ENCODE data around the gene ADCY5. TPM values are rescaled to one million over a fixed set of nuclear protein-coding genes. Genes with fewer than 3 reads are reported as not detected.

The ADCY5 gene
- total RNA-seq, 1 experiment from 2014 or later, result 0.82 TPM

DNA sequence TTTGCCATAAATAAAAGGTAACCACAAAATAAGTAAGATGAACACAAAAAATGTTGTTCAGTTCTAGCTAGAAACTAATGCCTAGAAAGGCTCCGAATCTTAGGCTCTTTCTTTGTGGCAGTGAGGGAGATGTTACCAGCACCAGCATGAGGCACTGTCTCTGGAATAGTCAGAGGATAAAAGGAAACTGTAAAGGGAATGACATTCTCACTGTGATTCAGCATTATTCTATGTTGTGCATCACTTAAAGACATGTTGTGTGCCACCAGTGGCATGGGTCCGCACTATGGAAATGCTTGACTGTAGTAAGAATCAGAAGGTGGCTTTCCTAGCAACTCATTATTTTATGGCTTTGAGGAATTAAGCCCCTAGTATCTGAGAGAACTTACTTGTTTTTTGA lies 176.3 kb downstream of the ADCY5 start:
- Histone ChIP-seq H3K4me1 (replicated peaks) (peaks cover 39% of the 10 kb centered on the region), H3K4me3 (no peak overlapping the region), H3K9me3 (replicated peaks) (no peaks in the 10 kb centered on the region), H3K36me3 (no peaks in the 10 kb centered on the region), H3K27me3 (replicated peaks) (no peaks in the 10 kb centered on the region), H3K27ac (peak overlapping the region; percentile 86)
- peak in 1 of 2 experiments; percentile 46 for DNase-seq (ENCODE audit: low read depth in 1 of 2, low spot score in 2 of 2)

DNA sequence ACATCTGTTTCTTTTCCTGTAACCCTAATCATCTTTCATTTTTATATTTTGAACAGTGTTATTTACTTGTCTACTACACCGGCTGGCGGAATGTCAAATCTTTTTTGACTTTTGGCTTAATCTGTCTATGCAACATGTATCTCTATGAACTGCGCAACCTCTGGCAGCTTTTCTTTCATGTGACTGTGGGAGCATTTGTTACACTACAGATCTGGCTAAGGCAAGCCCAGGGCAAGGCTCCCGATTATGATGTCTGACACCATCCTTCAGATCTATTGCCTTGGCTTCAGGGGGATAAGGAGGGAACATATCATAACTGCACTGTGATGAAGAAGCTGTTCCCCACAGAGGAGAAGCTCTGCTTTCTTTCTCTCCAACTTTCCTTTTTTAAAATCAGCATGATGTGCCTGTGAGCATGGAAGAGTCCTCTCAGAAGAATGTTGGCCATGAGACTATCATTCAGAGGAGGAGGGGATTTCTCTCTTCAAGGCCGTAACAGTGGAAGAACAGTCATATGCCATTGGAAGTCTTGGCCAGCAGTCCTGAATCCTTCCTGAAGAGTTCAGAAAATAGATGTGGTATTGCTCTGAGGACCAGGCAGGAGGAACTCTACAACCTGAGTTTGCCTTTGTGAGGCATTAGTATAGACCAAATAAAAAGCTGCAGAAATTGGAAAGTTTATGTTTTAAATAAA lies 177.3 kb downstream of the ADCY5 start:
- H3K4me3 ChIP-seq, result no peak overlapping the region
- H3K27me3 ChIP-seq (replicated peaks), result no peaks in the 10 kb centered on the region
- DNase-seq (ENCODE audit: low read depth in 1 of 2, low spot score in 2 of 2), result no peak
- peak overlapping the region; percentile 86 for H3K27ac ChIP-seq
- no peaks in the 10 kb centered on the region for H3K9me3 ChIP-seq (replicated peaks)
- H3K36me3 ChIP-seq, result no peaks in the 10 kb centered on the region
- H3K4me1 ChIP-seq (replicated peaks), result peaks cover 39% of the 10 kb centered on the region

DNA sequence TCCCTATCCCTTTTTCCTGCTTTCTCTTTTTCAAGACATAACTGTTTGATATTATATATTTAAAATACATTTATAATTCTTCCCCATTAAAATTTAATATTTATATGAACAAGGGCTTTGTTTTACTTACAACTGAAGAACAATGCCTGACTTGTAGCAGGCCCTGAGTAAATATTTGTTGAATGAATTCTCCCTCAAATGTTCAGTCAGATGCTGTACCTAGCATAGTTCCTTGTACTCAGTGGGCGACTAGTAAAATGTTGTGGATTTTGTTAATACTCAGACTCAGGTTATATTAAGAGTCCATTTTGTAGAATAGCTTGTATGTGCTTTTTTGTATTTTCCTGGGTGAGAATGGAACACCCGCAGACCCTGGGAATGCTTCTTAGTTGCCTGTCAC lies 178.1 kb downstream of the ADCY5 start:
- DNase-seq (ENCODE audit: low read depth in 1 of 2, low spot score in 2 of 2), result peak in 1 of 2 experiments; percentile 16
- Histone ChIP-seq H3K4me1 (replicated peaks) (peaks cover 39% of the 10 kb centered on the region), H3K9me3 (replicated peaks) (no peaks in the 10 kb centered on the region), H3K27ac (no peak overlapping the region), H3K36me3 (no peaks in the 10 kb centered on the region), H3K4me3 (no peak overlapping the region), H3K27me3 (replicated peaks) (no peaks in the 10 kb centered on the region)

DNA sequence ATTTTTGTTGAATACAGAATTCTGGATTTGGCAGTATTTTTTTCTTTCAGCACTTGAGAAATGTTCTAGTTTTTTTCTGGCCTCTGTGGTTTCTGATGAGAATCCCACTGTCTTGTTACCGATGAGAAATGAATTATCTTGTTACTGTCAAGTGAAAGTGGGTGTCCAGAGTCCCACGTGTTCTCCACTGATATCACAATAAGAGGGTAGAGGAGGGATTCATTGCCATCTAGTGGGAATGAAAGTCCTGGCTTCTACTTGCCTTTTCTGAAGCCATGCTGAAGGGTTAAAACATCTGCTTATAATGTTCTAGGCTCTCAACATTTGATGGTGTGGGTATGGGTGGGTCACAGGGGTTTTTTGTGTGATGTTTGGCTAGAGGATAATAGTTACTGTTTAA lies 181.1 kb downstream of the ADCY5 start:
- peaks cover 27% of the 10 kb centered on the region for H3K4me1 ChIP-seq (replicated peaks)
- no peak overlapping the region for H3K4me3 ChIP-seq
- no peaks in the 10 kb centered on the region for H3K9me3 ChIP-seq (replicated peaks)
- H3K27ac ChIP-seq, result no peak overlapping the region
- no peak for DNase-seq (ENCODE audit: low read depth in 1 of 2, low spot score in 2 of 2)
- H3K36me3 ChIP-seq, result no peaks in the 10 kb centered on the region
- no peaks in the 10 kb centered on the region for H3K27me3 ChIP-seq (replicated peaks)

DNA sequence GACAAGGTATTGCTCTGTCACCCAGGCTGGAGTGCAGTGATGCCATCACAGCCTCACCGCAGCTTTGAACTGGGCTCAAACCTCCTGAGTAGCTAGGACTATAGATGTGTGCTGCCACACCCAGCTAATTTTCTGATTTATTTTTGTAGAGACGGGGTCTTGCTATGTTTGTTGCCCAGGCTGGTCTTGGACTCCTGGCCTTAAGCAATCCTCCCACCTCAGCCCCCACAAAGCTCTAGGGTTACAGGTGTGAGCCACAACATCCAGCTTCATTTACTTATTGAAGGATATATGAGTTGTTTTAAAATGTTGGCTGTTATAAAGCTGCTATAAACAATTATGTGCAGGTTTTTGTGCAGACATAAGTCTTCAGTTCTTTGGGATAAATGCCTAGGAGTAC lies 184.9 kb downstream of the ADCY5 start:
- no peak overlapping the region for H3K4me3 ChIP-seq
- no peaks in the 10 kb centered on the region for H3K27me3 ChIP-seq (replicated peaks)
- peaks cover 3% of the 10 kb centered on the region; the same call in 1 of the 2 replicates for H3K36me3 ChIP-seq
- H3K4me1 ChIP-seq (replicated peaks), result no peaks in the 10 kb centered on the region
- H3K27ac ChIP-seq, result no peak overlapping the region
- H3K9me3 ChIP-seq (replicated peaks), result no peaks in the 10 kb centered on the region
- no peak for DNase-seq (ENCODE audit: low read depth in 1 of 2, low spot score in 2 of 2)

DNA sequence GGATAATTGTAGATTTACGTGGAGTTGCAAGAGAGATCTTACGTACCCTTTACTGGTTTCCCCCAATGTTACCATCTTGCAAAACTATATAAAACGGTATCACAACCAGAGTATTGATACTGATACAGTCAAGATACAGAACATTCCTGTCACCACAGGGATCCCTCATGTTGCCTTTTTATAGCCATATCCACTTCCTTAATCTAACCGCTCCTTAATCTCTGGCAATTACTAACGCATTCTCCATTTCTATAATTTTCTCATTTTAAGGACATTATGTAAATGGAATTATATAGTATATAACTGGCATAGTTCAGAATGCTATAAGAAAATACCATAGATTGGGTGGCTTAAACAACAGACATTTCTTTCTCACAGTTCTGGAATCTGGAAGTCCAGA lies 186.0 kb downstream of the ADCY5 start:
- H3K9me3 ChIP-seq (replicated peaks), result no peaks in the 10 kb centered on the region
- DNase-seq (ENCODE audit: low read depth in 1 of 2, low spot score in 2 of 2), result no peak
- H3K36me3 ChIP-seq, result peaks cover 3% of the 10 kb centered on the region; the same call in 1 of the 2 replicates
- no peaks in the 10 kb centered on the region for H3K27me3 ChIP-seq (replicated peaks)
- no peak overlapping the region for H3K27ac ChIP-seq
- no peaks in the 10 kb centered on the region for H3K4me1 ChIP-seq (replicated peaks)
- H3K4me3 ChIP-seq, result no peak overlapping the region

DNA sequence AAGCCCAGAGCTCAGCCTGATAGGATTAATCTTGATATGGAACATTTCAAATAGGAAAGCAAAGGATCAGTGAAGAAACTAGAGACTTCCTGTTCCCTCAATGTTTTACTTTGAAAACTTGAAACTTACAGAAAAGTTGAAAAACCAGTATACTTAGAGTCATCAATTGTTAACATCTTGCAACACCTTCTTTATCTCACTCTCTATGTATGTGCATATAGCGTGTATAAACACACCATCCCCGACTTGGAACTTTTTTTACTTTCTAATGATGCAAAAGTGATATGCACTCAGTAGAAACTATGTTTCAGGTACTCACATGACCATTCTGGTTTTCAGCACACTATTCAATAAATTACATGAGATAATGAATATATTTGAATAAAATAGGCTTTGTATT lies 186.7 kb downstream of the ADCY5 start:
- no peak for DNase-seq (ENCODE audit: low read depth in 1 of 2, low spot score in 2 of 2)
- Histone ChIP-seq H3K36me3 (peaks cover 3% of the 10 kb centered on the region; the same call in 1 of the 2 replicates), H3K9me3 (replicated peaks) (no peaks in the 10 kb centered on the region), H3K4me1 (replicated peaks) (no peaks in the 10 kb centered on the region), H3K27me3 (replicated peaks) (no peaks in the 10 kb centered on the region), H3K4me3 (no peak overlapping the region), H3K27ac (no peak overlapping the region)

DNA sequence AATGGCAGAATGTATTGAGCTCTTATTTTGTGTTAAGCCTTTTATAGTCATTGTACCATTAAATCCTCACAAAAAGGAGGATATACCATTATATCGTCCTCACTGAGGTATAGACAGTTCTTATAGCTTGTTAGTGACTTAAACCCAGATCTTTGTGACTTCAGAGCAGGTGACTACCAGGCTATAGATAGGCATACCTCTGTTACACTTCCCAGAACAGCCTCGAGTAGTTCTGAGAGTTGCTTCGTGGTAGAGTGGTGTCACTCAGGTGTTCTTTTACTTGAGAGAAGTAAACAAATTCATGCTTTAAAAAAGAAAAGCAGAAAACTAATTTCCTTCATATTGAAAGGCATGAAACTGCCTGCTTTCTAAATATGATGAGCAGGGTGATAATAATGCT lies 187.2 kb downstream of the ADCY5 start:
- Histone ChIP-seq H3K36me3 (peaks cover 3% of the 10 kb centered on the region; the same call in 1 of the 2 replicates), H3K9me3 (replicated peaks) (no peaks in the 10 kb centered on the region), H3K4me1 (replicated peaks) (no peaks in the 10 kb centered on the region), H3K4me3 (no peak overlapping the region), H3K27ac (no peak overlapping the region), H3K27me3 (replicated peaks) (no peaks in the 10 kb centered on the region)
- no peak for DNase-seq (ENCODE audit: low read depth in 1 of 2, low spot score in 2 of 2)

DNA sequence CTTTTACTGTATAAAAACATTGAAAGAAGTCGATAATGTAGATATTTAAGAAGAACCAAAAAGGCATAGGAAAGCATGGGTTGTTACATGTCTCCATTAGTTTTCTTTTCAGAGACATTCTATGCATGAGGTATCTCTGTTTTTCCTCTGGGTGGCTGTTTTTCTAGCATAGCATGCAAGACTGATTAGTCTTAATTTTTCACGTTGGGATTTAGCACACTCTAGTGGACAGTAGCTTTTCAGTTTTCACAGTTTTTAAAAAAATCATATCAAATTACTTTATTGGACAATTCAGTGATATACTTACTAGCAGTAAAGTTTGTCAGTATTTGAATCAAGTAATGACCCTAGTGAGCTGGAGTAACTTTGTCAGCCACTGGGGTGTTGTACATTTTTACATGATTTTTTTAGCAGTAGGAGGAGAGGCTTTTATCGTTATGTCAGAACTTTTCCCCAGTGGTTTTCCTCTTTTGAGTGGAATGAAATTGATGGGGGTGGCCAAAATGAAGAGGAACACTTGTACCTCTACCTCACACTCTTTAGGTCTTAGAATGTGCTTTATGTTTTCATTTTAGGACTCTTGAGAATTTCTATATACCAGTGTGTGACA lies 190.0 kb downstream of the ADCY5 start:
- DNase-seq (ENCODE audit: low read depth in 1 of 2, low spot score in 2 of 2), result peak in 1 of 2 experiments; percentile 28
- H3K27ac ChIP-seq, result no peak overlapping the region
- H3K9me3 ChIP-seq (replicated peaks), result no peaks in the 10 kb centered on the region
- H3K4me3 ChIP-seq, result no peak overlapping the region
- peaks cover 3% of the 10 kb centered on the region; the same call in 1 of the 2 replicates for H3K36me3 ChIP-seq
- H3K27me3 ChIP-seq (replicated peaks), result no peaks in the 10 kb centered on the region
- H3K4me1 ChIP-seq (replicated peaks), result no peaks in the 10 kb centered on the region

DNA sequence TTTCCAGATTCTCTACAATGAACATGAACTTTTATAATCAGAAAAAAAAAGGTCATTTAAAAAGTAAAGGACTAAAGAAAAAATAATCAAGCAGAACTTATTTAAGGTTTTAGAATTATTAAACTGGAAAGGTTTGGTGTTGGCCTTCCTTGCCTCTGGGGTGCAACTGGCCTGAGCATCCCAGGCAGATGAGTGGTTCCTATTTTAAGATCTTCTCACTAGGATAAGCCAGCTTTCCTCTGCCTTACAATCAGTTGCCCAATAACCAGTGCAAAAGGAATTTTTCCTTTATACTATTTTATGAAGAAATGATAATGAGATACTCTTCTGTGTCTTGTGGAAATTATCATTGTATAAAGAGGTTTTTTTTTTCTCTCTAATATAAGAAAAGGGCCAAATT lies 190.5 kb downstream of the ADCY5 start:
- Histone ChIP-seq H3K9me3 (replicated peaks) (no peaks in the 10 kb centered on the region), H3K4me1 (replicated peaks) (no peaks in the 10 kb centered on the region), H3K4me3 (no peak overlapping the region), H3K36me3 (peaks cover 3% of the 10 kb centered on the region; the same call in 1 of the 2 replicates), H3K27ac (no peak overlapping the region), H3K27me3 (replicated peaks) (no peaks in the 10 kb centered on the region)
- no peak for DNase-seq (ENCODE audit: low read depth in 1 of 2, low spot score in 2 of 2)

DNA sequence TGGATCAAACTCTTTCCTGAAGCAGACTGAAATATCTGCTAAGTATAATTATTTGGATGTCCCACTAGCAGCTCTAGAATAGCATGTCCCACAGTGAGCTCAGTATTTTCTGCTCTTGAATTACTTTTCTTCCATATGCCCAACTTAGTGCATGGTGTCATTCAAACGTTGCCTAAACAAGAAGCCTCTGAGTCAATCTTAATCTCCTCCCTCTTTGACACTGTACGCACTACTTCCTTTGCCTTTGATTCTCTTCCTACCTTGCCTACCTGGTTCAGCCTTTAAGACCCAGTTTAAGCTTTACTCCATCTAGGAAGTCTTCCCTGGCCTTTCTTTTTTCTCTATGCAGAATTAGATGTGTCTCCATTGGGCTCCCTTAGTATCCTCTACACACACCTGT lies 192.6 kb downstream of the ADCY5 start:
- Histone ChIP-seq H3K27me3 (replicated peaks) (no peaks in the 10 kb centered on the region), H3K36me3 (peaks cover 3% of the 10 kb centered on the region; the same call in 1 of the 2 replicates), H3K27ac (no peak overlapping the region), H3K4me3 (no peak overlapping the region), H3K4me1 (replicated peaks) (no peaks in the 10 kb centered on the region), H3K9me3 (replicated peaks) (no peaks in the 10 kb centered on the region)
- DNase-seq (ENCODE audit: low read depth in 1 of 2, low spot score in 2 of 2), result no peak

DNA sequence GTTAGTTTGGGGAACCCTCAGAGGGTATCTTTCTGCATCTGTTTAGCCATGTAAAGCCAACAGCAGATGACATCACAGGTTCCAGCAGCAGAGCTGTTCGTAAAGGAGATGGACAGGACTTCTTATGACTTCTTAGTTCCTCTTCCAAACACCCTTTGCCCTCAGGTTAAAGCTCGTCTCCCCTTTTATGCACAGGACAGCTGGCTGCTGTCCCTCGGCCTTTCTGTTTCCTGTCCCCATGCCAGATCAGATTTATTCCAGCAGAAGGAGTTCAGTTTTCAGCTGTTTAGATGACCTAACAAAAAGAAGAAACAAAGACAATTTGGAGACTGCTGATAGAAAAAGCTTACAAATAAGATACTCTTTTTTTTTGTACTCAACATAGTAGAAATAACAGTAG lies 202.0 kb downstream of the ADCY5 start:
- Histone ChIP-seq H3K4me3 (no peak overlapping the region), H3K27ac (no peak overlapping the region), H3K36me3 (peaks cover 7% of the 10 kb centered on the region), H3K9me3 (replicated peaks) (no peaks in the 10 kb centered on the region), H3K4me1 (replicated peaks) (no peaks in the 10 kb centered on the region), H3K27me3 (replicated peaks) (no peaks in the 10 kb centered on the region)
- no peak for DNase-seq (ENCODE audit: low read depth in 1 of 2, low spot score in 2 of 2)

DNA sequence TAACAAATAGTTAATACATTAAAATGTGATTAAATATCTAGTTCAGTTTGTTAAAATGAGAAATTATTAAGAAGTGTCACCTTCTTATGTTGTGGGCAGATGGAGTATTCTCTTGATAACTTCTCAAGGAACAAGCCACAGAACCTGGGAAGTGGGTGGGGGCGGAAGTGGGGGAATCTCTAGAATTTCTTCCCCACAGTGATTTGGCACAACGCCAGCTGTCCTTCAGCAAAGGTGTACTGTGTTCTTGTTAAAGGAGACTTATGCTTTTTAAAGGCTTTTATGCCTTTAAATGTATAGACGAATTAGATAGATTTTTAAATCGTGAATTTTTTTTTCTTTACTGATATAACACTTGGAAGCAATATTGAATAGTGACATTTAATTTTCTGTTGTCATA lies 204.8 kb downstream of the ADCY5 start:
- H3K27ac ChIP-seq, result no peak overlapping the region
- peaks cover 14% of the 10 kb centered on the region for H3K36me3 ChIP-seq
- no peaks in the 10 kb centered on the region for H3K27me3 ChIP-seq (replicated peaks)
- no peaks in the 10 kb centered on the region for H3K9me3 ChIP-seq (replicated peaks)
- H3K4me3 ChIP-seq, result no peak overlapping the region
- peaks cover 5% of the 10 kb centered on the region for H3K4me1 ChIP-seq (replicated peaks)
- DNase-seq (ENCODE audit: low read depth in 1 of 2, low spot score in 2 of 2), result no peak

DNA sequence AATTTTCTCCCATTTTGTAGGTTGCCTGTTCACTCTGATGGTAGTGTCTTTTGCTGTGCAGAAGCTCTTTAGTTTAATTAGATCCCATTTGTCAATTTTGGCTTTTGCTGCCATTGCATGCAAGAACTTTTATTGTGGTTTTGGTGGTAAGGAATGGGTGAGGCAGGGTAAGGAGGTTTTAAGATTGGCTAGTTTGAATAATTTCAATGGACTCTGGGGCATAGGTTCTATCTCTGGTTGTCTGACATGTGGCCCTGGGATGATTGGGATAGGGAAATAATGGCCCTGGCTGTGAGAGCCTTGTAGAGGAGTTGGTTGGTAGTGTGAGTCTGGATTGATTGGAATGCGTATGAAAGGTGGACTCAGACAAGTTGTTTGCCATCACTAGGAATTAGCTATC lies 209.1 kb downstream of the ADCY5 start:
- DNase-seq (ENCODE audit: low read depth in 1 of 2, low spot score in 2 of 2), result no peak

More for the DNA sequence above, 209.1 kb downstream of the ADCY5 start:
- Histone ChIP-seq H3K4me1 (replicated peaks) (peaks cover 5% of the 10 kb centered on the region), H3K27me3 (replicated peaks) (no peaks in the 10 kb centered on the region), H3K36me3 (peaks cover 6% of the 10 kb centered on the region), H3K9me3 (replicated peaks) (no peaks in the 10 kb centered on the region), H3K27ac (no peak overlapping the region), H3K4me3 (no peak overlapping the region)

Measured in SJSA1 (cell line).